GM20431 (cell line): ENCODE data around the gene COL20A1.
"Not testable (repeated sequence)": the region's sequence is repeated elsewhere in the genome, so short reads cannot be mapped to it uniquely, and the experiment has no call there.

ENCODE experiments used
- in situ Hi-C: fragments of 300-500 bp; cut with MseI, MboI; formaldehyde crosslinking; loops from one replicate; pipeline ENCODE4 v1.15.0; 2020; ENCODE audit warnings: low sequenced_read_pairs; ENCODE audit not compliant: unreplicated experiment

COL20A1 gene

DNA sequence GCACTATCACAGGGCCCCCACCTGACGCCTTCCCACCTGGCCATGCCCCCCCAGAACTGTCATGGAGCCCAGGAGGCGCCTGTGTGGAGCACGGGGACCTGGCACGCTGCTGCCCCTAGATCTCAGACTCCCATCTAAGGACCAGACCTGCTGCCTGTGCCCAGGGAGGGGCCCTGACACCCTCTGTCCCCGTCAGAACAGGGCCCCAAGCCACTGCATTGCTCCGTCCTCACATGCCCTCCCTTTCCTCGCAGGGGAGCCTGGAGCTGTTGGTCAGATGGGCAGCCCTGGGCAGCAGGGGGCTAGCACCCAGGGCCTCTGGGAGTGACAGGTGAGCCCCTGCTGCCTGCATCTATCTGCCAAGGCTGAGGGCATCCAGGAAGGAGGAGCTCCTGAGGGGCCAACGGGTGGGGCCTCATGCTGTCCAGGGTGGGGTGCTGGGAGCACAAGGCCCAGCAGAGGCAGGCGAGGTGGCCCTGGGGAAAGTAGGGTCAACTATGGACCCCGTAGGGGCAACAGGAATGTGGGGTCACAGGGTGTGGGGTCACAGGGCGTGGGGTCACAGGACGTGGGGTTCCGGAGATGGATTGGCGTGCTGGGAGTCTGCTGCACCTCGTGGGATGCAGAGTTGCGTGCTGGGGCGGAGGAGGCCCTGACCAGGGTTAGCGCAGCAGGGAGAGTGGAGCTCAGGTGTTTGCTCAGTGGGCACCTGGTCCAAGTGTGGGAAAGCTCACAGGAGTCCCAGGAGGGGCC, 36.5 kb downstream of the COL20A1 start:
- in situ Hi-C loops, result no loop called here

DNA sequence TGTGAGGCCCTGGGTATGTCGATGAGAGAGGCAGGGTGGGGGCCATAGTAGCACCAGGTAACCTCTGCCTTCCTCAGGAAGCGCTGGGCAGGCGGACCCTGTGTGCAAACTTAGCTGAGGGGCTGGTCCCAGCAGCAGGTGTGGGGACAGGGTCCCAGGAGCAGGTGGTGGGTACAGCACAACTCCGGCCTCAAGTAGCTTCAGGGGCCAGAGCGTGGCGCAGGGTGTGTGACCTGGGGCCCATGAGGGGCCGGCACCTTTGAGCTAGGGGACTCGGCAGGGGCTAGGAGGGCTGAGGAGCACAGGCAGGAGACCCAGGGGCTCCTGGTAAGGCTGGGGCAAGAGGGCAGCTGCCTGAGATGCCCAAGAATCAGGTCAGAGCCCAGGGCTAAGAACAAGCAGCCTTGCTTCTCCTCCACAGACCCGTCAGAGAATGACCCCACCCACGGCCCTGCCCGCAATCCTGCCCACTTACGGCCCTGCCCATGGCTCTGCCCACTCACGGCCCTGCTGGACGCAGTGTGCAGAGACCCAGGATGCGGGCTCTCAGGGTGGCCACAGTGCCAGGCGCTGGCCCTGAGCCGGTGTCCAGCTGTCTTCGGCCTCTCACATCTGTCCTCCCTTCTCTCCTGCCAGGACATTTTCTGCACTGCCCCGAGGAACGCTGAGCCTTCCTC, 37.2 kb downstream of the COL20A1 start:
- in situ Hi-C loops, result no loop called here

DNA sequence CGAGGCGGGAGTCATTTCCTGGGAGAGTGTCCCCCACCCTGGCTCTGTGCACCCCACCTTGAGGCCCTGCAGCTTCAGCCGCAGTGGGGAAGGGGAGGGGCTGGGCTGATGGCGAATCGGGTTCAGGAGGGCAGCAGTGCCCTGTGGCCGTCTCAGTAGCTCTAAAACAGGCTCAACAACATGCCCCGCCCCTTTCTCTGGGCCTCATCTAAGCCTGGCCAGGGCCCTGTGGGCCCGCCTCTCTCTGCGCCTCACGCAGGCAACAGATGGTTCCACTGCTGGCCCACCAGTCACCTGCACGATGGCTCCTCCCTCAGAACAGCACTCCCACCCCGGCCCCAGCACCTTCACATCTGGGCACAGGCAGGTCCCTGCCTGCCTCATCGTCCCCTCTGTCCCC, 38.0 kb downstream of the COL20A1 start:
- in situ Hi-C loops, result no loop called here

DNA sequence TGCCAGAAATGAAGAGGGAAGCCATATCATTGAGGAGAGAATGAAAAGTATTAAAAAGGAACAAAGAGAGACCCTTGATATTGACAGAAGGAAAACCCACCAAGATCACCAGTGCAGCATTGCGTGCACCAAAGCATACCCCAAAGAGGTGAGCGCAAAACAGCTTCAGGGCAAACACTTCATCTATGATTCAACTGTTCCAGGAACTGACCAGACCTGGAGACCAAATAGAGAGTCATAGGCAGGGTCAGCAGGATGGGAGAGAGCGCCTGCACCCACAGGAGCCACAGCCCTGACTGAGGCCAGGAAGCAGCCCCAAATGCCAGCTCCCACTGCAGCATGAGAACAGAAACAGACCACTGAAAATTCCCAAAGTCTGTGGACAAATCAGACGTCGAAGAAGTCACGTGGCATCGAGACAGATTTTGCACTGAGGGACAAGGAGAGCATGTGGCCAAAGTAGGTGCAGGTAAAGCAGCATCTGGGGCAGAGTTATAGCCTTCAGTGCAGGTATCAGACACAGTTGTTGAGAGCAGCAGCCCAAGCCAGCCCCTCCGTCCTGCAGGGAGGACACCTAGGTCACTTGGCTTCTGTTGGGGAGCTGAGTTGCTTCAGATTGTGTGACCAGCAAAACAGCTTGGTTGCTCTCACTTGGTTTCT, 38.9 kb downstream of the COL20A1 start:
- in situ Hi-C loops, result no loop called here

DNA sequence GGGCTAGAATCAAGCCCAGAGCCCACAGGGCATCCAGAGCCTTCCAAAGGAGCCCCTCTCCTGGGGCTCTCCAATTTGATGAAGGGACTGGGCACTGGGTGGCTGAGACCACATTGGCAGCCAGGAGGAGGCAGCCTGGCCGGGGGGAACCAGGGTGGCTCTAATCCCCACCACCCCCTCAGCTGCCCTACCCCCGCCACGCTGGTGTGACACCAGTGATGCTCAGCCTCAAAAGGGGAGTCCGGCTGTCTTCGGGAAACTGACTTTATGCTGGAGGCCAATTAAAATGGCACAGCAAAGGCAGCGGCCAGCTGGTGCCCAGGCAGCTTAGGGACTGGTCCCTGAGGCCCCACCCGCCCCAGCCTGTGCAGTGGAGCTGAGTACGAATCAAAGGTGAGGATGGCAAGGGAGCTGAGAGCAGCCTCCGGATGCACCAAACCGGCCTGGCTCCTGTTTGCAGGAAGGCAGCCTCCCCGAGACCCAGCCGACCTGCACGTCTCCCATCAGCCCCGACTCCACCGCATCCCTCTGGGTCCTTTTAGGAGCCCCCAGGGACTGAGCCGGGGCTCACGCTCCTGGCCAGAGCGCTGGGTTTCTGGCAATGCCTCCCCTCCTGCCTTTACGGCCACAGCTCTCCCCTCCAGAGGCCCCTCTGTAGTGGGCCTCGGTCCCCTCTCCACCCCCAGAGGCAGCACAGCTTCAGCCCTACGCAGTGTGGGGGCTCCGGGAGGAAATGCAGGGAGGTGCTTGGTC, 39.7 kb downstream of the COL20A1 start:
- in situ Hi-C loops, result no loop called here

DNA sequence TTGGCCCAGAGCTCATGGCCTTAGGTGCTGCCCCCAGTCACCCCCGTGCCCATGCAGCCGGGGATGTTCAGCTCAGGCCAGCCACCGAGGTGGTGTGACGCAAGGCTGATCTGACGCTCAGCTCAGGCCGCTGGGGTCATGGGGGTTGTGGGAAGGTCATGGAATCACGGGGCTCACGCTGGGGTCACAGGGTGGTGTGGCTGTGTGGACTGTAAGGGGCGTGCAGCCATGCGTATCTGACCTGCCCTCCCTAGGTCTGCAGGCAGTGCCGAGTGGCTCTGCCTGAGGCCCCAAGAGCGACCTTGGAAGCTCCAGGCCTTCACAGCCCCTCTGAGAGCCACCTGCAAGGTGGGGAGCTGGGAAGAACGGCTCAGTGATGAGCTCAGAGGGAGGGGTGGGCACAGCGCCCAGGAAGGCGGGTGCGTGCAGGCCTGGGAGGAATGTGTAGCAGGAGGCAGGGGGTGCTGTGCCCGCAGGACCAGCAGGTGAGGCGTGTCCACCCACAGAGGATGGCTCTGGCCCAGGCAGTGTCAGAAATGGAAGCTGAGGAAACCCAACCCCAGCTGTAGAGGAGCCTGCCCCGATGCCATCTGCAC, 40.4 kb downstream of the COL20A1 start:
- in situ Hi-C loops, result no loop called here

DNA sequence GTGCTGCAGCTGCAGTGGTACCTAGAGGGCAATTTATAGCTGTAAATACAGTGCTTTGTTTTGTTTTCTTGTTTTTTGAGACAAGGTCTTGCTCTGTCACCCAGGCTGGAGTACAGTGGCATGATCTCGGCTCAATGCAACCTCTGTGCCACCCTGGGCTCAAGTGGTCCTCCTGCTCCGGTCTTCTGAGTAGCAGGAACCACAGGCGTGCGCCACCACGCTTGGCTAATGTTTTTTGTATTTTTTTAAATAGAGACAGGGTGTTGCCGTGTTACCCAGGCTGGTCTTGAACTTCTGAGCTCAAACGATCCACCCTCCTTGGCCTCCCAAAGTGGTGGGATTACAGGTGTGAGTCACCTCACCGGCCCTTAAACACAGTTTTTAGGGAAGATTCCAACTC, 41.4 kb downstream of the COL20A1 start:
- in situ Hi-C loops, result no loop called here

DNA sequence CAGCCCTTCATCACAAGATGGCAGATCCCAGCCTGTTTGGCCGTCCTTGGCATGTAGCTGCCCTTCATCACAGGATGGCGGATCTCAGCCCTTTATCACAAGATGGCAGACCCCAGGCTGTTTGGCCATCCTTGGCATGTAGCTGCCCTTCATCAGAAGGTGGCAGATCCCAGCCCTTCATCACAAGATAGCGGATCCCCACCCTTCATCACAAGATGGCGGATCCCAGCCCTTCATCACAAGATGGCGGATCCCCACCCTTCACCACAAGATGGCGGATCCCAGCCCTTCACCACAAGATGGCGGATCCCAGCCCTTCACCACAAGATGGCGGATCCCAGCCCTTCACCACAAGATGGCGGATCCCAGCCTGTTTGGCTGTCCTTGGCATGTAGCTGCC, 42.1 kb downstream of the COL20A1 start:
- in situ Hi-C loops, result not testable (repeated sequence)

DNA sequence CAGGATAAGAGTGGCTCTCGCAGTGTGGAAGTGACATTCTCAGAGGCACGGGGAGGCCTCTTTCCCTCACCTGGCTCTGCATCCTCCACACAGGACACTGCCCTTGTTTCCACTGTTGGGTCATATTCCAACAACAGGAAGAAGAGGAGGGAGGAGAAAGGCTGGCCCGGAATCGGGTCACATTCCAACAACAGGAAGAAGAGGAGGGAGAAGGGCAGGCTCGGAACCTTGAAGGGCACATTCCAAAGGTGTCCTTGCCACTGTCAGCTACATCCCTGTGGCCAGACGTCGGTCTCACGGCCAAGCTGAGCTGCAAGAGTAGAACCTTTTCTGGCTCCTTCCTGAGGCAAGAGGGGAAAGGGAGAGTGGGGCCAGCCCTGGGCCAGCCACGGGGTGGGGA, 42.7 kb downstream of the COL20A1 start:
- in situ Hi-C loops, result no loop called here

DNA sequence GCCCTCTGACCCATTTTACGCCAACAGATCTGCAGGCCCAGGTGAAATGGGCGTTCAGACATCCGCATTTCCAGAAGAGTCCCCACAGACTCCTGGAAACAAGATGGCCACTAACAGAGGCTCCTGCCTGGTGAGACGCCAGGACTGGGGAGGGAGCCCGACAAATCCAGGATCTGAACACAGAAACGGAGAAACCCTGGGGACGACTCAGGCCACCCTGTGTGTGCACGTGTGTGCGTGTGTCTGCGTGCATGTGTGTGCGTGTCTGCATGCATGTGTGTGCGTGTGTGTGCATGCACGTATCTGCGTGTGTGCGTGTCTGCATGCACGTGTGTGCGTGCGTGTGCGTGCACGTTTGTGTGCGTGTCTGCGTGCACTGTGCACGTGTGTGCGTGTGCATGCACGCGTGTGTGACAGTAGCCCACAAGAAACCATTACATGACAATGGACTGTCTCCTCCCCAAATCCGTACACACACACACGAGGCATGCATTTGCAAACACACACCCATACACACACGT, 43.3 kb downstream of the COL20A1 start:
- in situ Hi-C loops, result no loop called here

DNA sequence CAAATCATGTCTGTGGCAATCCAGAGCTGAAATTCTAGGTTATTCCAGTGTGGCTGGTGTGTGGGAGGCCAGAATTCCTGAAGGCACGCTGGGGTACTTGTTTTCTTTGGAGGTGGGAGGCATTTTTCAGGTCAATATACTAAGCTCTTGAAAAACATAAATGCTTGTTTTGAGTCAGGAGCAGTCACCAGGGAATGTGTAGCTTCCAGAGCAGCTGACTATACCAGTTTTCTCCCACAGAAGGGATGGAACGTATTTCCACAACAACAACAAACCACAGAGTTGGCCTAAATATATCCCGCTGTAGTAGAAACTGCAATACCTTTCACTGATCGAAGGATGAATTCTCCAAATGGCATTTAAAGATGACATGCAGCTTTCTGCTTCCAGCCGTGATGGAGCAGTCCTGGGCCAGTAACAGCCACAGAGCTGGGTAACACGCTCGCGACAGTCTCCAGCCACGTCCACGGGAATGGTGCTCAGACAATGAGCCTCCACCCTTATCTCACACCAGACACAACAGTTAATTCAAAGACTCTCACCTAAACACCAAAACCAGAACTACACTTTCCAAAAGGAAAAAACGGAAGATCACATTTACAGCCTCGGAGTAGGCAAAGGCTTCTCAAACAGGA, 44.9 kb downstream of the COL20A1 start:
- in situ Hi-C loops, result no loop called here

DNA sequence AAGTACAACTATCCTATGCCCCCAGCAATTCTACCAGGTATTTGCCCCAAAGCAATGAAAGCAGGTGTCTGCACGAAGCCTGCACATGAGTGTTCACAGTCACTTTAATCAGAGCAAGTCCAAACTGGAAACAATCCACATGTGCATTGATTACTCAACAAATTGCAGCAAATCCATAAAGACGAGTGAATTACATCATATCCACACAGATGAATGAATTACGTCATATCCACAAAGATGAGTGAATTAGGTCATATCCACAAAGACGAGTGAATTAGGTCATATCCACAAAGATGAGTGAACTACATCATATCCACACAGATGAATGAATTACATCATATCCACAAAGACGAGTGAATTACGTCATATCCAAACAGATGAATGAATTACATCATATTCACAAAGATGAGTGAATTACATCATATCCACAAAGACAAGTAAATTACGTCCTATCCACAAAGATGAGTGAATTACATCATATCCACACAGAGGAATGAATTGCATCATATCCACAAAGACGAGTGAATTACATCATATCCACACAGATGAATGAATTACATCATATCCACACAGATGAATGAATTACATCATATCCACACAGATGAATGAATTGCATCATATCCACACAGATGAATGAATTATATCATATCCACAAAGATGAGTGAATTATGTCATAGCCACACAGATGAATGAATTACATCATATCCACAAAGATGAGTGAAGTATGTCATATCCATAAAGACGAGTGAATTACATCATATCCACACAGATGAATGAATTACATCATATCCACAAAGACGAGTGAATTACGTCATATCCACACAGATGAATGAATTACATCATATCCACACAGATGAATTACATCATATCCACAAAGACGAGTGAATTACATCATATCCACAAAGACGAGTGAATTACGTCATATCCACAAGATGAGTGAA, 46.4 kb downstream of the COL20A1 start:
- in situ Hi-C loops, result not testable (repeated sequence)

DNA sequence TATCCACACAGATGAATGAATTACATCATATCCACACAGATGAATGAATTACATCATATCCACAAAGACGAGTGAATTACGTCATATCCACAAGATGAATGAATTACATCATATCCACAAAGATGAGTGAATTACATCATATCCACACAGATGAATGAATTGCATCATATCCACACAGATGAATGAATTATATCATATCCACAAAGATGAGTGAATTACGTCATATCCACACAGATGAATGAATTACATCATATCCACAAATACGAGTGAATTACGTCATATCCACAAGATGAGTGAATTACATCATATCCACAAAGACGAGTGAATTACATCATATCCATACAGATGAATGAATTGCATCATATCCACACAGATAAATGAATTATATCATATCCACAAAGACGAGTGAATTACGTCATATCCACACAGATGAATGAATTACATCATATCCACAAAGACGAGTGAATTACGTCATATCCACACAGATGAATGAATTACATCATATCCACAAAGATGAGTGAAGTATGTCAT, 47.2 kb downstream of the COL20A1 start:
- in situ Hi-C loops, result not testable (repeated sequence)

DNA sequence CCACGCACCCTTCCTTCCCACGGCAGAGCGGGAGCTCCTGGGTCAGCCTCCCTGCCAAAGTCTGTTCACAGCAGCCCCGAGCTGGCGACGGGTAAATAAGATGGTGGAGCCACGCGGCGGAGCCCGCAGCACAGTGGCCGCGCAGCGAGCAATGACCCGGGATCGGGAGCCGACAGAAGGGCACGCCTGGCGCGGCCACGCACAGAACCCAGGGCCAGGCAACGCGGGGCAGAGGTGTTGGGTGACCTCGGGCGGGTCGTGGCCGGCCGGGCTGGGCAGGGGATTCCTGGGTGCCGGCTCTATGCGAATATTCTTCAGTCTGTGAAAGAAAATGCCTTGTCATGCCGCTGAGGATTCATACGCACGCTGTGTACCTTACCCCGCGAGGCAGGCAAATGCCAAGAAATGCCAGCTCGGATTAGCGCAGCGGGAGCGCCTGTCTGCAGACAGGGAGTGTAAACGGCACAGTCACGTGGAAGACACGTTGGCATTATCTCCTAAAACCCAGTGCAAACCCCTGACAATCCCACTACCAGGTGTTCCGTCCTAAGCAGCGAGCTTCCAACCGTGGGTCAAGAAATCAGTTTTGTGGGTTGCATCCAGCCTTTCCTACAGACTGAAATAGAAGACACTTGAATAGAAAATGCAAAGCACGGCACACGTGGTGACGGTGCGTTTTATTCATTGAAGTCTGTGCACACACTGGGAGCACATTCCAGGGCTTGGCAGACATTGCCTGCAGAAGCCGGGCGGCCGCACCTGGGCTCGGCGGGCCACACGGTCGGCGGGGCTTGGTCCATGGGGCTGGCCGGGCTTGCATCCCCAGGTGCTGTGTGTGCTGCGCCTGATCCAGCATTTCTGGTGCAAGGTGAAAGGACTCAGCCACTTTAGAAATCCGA, 49.8 kb downstream of the COL20A1 start:
- in situ Hi-C loops, result no loop called here

DNA sequence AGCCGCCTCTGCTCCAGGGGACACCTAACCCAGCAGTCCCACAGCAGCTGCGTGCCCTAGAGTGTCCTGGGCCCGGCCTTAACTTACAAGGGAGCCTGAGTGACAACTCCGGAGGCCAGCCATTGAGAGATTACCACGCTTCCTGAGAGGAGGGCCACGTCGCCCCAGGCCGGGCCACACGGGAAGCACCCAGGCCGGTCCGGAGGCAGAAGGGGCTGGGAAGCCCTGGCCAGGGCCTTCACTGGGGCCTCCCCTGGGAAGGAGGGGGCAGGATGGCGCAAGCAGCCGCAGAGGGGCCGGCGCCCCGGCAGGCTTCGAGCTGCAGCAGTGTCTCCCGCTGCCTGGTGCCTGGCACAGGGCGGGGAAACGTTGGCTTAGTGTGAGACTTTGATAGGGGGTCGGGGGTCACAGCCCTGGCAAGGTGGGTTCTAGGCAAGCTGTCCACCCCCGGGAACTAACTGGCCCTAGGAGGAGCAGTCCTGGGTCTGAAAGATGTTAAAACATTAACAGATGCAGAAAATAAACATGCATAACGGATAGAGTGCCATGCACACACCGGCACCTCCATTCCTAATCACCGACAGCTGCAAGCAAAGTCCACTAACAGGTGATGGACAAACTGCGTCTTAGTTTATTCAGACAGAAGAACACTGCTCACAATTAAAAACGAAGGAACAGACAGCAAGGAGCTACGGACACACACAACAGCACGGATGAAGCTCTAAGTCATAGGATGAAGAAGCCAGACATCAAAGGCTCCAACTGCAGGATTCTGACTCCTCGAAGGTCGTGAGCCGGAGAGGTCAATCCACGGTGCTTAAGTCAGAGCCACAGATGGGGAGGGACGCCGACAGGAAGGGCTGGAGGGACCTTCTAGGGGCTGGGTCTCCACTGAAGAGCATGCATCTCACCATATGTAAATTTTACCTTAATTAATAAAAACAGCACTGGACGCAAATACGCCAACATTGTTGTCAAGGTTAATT, 50.8 kb downstream of the COL20A1 start:
- in situ Hi-C loops, result no loop called here
